ENCODE data around the gene EEF1AKMT1. TPM values are rescaled to one million over a fixed set of nuclear protein-coding genes. Genes with fewer than 3 reads are reported as not detected.

The EEF1AKMT1 gene
- total RNA-seq (2014; rRNA removed; shearing (Covaris generic)), result 5.1 and 6.1 TPM in 2 replicates

DNA sequence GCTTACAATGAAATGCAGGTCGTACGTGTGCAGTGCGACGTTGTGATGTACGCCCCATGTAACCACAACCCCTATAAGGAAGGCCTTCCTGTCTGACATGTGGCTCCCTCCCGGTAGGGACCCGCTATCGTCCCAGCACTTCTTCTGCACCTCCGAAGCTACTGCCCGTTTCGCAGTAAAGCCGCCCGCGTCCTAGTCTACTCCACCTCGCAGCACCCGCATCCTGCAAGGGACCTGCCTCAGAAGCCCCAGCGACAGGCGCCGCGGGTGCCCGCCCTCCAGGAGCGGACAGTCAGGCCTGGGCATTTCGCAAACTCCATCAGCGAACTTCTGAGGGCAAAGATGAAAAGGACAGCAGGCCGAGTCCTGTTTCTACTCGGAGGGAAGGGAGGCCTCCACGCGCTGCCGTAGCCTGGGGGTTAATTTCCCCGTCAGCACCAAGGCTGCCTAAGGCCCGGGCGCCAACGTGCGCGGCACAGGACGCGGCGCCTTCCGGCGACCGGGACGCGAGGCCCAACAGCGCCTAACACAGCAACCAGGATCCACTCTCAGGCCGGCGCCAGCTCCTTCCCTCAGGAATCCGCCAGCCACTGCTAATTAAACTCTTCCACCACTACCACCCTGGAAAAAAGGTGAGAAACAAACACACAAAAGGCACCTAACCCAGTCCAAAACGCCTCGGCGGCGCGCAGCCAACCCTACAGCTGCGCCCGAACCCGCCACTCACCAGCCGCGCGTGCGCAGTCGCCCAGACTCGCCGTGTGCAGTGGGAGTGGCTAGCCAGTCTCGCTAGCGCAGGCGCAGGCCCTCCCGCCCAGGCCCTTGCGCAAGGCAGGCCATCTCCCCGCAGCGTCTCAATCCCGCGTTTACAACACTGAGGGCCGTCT, at the start of gene EEF1AKMT1:
TSS of gene EEF1AKMT1 (minus strand) at position 768 of the 887 bp plus-strand sequence. CDS start 16,363 bp downstream, outside the sequence.

DNA sequence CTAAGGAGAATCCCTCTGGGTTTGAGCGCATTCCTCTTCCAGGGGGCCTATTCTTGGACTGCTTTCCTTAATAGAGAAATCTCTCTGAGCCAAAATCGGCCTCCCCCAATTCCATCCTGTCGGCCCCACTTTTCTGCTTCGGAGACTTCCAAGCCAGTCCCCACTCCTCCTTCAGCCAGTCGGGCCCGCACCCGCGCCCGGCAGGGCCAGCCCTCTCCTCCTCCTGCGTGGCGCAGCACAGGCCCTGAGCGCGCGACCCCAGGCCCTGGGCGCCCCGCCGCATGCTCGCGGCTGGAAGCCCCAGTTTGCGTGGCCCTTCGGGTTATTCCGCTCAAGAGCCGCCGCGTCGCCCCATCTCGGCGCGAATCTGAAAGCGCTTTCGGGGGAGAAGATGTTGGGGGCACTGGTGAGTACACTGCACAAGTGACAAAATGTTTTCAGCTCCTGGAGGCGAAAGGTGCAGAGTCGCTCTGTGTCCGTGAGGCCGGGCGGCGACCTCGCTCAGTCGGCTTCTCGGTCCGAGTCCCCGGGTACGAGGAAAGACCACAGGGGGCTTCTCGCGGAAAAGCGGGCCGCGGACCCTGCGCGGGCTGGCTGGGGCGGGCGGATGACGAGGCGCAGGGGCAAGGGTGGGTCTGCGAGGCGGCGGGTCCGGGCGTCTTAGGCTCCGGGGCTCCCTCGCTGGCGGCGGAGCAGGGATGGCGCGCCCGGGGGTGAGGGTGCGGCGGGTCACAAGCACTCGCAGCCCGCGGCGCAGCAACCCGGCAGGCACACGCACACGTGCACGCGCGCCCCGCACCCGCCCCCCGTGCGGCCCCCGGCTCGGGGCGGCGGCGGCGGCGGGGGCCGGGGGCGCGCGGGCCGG, 70.6 kb downstream of the EEF1AKMT1 start, which contains the start of gene IL17D:
TSS of gene IL17D (plus strand) at position 785 of the 865 bp plus-strand sequence. CDS start 303 bp downstream, outside the sequence.

Other genes starting within 250 kb of the EEF1AKMT1 start
- gene CRYL1, start 248.1 kb downstream of the EEF1AKMT1 start, total RNA-seq (2014; rRNA removed; shearing (Covaris generic)), result 9.7 and 13.2 TPM in 2 replicates
- 12.9 and 14.1 TPM in 2 replicates for gene IFT88, start 206.8 kb downstream of the EEF1AKMT1 start, total RNA-seq (2014; rRNA removed; shearing (Covaris generic))
- gene IL17D, start 70.3 kb downstream of the EEF1AKMT1 start, total RNA-seq (2014; rRNA removed; shearing (Covaris generic)), result 0.50 and 1.4 TPM in 2 replicates
- 16.2 and 20.5 TPM in 2 replicates for gene XPO4, start 128.8 kb upstream of the EEF1AKMT1 start, total RNA-seq (2014; rRNA removed; shearing (Covaris generic))